NCI-H2196 treated with DMSO at 0.1 percent for 48 hours (cell line): Measurements from ENCODE around the gene KIF17.

Source experiments
- DNase-seq: peaks from one replicate; lab custom pipeline; 2025; ENCODE audit not compliant: unreplicated experiment; lab: John Stamatoyannopoulos, UW

Gene KIF17

GRCh38 chr1:20711285-20712214 lies 6.3 kb downstream of the KIF17 start:
- DNase-seq: no peak

GRCh38 chr1:20710469-20711284 lies 7.1 kb downstream of the KIF17 start:
- DNase-seq: no peak

GRCh38 chr1:20709868-20710267 lies 7.9 kb downstream of the KIF17 start:
- DNase-seq: no peak

GRCh38 chr1:20708891-20709290 lies 8.9 kb downstream of the KIF17 start:
- no peak for DNase-seq

- DNase-seq: no peak
These were observed 9.8 kb downstream of the KIF17 start for GRCh38 chr1:20708057-20708456.

GRCh38 chr1:20706841-20707240 lies 11.0 kb downstream of the KIF17 start:
- no peak for DNase-seq

- no peak for DNase-seq
These were observed 12.5 kb downstream of the KIF17 start for GRCh38 chr1:20705203-20705755.

GRCh38 chr1:20704390-20705202 lies 13.2 kb downstream of the KIF17 start:
- DNase-seq: no peak

GRCh38 chr1:20703124-20703756 lies 14.6 kb downstream of the KIF17 start:
- DNase-seq: no peak

GRCh38 chr1:20702416-20702815 lies 15.4 kb downstream of the KIF17 start:
- no peak for DNase-seq

- DNase-seq: no peak
These were observed 16.0 kb downstream of the KIF17 start for GRCh38 chr1:20701847-20702246.

GRCh38 chr1:20701446-20701845 lies 16.4 kb downstream of the KIF17 start:
- DNase-seq: no peak

GRCh38 chr1:20700636-20701215 lies 17.1 kb downstream of the KIF17 start:
- no peak for DNase-seq

- no peak for DNase-seq
These were observed 18.2 kb downstream of the KIF17 start for GRCh38 chr1:20699558-20699957.

GRCh38 chr1:20698195-20698910 lies 19.5 kb downstream of the KIF17 start:
- DNase-seq: no peak

- no peak for DNase-seq
These were observed 20.2 kb downstream of the KIF17 start for GRCh38 chr1:20697563-20697962.

- DNase-seq: peak; percentile 86
These were observed 21.1 kb downstream of the KIF17 start for GRCh38 chr1:20696397-20697333.

- no peak for DNase-seq
These were observed 22.3 kb downstream of the KIF17 start for GRCh38 chr1:20695515-20695914.
